Islet precursor cell (in vitro differentiated cells): Measurements from ENCODE around the gene PLEKHA6.

Experiments used
- DNase-seq: peaks from one replicate; pipeline ENCODE4 v3.0.0-alpha.2; 2018

Gene PLEKHA6

GRCh38 chr1:204176049-204176448 is 183.7 kb downstream of the PLEKHA6 start:
- no peak for DNase-seq

DNA sequence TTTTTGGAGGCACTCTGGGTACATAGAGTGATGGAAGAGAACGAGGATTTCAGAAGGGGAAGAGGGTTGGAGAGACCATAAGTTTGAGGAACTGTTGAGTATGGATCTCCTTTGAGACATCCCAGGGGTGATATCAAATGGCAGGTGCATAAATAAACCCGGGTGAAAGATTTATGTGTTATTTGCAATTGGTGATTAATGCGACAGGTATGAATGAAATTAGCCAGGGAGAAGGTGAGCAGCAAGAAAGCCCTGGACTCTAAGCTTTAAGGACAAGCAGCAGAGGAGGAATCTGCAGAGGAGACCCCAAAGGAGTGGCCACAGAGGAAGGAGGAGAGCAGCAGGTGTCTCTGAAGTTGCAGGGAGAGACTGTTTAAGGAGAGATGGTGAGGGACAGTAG is 184.8 kb downstream of the PLEKHA6 start:
- no peak for DNase-seq

- no peak for DNase-seq
Measured at GRCh38 chr1:204172404-204173029, 187.2 kb downstream of the PLEKHA6 start.

DNA sequence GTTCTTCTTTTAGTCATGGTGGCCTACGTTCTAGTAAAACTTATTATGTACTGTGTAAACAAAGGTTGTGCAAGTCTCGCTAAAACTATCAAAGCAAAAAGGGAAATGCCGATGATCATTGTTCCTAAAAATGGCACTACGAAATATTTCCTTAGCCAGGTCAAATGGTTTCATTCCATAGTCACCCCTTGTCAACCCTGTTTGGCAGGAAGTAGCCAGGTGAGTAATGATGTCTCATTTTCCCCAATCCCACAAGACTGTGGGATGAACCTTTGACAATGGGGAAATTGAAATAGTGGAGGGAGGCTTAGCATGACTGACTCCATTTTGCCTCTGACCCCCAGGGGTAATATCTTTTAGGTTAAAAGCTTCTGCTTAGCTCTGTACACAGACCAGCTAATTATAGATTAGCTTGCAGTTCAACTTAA is 188.0 kb downstream of the PLEKHA6 start:
- DNase-seq: no peak

DNA sequence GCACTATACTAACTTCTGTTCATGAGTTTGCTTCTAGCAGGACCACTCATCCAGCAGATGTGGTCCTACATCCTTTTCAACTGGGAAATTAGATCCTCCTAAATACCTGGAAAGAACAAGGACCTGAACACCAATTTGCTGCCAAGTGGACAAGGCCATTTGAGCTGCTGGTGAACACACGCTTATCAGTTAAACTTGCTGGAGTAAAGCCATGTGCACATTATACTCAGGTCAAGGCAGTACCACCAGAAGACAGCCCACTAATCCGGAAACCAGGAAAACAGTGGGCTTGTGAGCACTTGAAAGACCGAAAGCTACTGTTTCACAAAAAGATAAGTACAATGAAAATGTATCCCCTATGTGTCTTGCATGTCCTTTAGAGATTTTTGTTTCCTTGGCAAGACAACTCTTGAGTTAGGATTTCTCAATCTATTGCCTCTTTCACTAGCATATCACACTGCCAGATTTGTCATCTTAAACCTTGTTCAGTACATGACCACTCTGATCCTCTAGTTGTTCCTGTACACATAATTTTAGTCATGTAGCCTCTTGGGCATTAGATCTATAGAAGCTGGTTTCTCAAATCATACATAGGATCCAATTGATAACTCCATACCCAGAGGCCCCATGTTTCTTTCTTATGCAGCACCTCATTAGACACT is 189.1 kb downstream of the PLEKHA6 start:
- DNase-seq: no peak

DNA sequence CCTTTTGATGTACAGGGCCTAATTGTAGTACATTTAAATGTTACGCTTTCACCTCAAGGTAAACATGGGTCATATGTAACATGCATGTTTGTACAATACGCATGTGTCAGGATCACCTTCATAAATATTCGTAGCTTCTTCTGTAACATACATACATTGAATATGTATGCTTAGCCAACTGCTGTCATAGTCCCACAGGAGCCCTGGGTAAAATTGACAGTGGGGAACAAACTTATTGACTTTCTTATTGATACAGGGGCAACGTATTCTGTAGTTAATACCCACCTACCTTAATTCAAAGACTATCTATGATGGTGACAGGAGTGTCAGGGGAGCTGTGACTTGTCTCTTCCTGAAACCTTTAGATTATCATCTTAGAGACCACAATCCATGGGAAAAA is 189.9 kb downstream of the PLEKHA6 start:
- DNase-seq: no peak
